Stimulated activated CD8-positive, alpha-beta memory T cell treated with anti-CD3 and anti-CD28 coated beads, Interleukin-12 subunit alpha, Interleukin-12 subunit beta, amount 100 ng/mL, for 24 hours (primary cell): ENCODE measurements around the gene SH2D2A.

Experiments
- DNase-seq: peaks from one replicate; pipeline ENCODE4 v3.0.0-alpha.2; 2020; ENCODE audit errors: extremely low read depth

The SH2D2A gene

DNA sequence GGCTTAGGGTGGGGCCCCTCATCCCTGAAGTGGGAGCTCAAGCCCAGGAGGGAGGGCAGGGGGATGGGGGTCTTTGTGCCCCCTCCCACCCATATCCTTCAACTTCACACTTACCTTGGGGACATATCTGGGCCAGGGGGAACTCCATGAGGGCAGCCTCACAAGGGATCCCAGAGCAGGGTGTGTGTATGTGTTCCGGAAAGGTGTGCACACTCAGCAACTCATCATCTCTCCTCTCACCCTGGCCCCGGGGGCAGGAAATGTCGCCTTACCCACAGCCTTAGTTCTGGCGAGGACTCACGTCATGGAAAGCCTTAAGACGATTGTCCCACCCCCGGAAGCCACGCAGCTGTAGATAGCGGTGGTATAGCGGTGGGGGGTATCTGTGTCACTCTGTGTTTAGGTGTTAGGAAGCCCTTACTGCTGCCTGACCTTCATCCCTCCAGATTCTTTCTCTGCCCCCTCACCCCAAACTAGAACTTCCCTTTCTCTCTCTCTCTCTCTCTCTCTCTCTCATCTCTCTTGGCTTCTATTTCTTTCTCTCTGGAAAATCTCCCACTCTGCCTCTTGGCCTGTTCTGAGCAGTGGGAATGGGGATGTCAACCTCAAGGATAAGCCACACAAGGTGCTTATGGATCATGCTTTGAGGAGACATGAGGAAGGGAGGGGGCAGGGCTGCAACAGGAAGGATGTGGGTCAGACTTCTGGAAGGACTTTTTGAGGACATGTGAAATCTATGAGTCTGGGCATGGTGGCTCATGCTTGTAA lies at the start of gene SH2D2A:
TSS of gene SH2D2A (minus strand) at position 288 of the 768 bp plus-strand sequence. CDS start at position 148, 140 bp downstream.
- DNase-seq, result peak; percentile 95

DNA sequence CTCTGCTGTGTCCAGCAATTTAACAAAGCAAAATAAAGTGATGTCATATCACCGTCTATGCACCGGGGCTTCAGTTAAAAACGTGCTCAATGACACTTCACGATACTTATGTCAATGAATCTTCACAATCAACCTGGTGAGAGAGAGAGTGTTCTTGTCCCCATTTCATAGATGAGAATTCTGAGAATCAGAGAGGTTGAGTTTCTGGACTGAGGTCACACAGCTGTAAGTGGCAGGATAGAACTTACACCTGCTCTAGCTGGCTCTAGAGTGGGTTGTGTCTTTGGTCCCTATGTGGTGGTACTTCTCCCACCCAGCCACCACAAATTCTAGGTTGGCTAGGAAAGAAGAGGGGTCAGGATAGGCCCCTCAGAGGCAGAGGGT lies 49.2 kb upstream of the SH2D2A start:
- no peak for DNase-seq

- no peak for DNase-seq
Measured at GRCh38 chr1:156865258-156865657, 48.6 kb upstream of the SH2D2A start.

GRCh38 chr1:156864796-156865195 lies 48.1 kb upstream of the SH2D2A start:
- DNase-seq, result no peak

- no peak for DNase-seq
Measured at GRCh38 chr1:156863631-156864030, 47.0 kb upstream of the SH2D2A start.

GRCh38 chr1:156862997-156863599 lies 46.5 kb upstream of the SH2D2A start:
- no peak for DNase-seq

GRCh38 chr1:156862584-156862983 lies 45.9 kb upstream of the SH2D2A start:
- no peak for DNase-seq

DNA sequence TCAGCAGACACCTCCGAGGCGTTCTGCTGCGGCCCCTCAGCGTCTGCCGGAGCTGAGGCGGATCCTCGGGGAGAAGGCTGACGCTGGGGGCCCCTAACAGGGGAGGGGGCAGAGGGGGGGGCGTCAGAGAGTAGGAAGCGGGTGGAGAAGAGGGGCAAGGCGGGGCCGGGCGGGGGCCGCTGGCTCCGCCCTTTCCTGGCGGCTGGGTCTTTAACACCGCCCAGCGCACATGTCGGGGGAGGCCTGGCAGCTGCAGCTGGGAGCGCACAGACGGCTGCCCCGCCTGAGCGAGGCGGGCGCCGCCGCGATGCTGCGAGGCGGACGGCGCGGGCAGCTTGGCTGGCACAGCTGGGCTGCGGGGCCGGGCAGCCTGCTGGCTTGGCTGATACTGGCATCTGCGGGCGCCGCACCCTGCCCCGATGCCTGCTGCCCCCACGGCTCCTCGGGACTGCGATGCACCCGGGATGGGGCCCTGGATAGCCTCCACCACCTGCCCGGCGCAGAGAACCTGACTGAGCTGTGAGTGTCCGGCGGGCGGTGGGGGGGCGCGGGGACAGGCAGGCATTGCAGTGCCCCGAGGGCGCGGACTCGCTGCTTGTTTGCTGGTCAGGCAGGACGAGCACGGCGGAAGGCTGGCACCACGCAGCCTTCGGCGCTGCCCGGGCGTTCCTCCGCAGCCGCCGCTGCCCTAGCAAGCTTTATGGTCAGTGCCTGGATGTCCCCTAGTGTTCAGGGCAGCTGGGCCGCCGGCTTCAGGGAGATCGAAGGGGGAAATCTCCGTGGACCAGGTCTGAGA lies 44.2 kb upstream of the SH2D2A start, which contains the start of gene NTRK1:
TSS of gene NTRK1 (plus strand) at position 238 of the 796 bp plus-strand sequence. CDS start at position 308, 70 bp downstream.
- DNase-seq, result no peak

- no peak for DNase-seq
Measured at GRCh38 chr1:156860113-156860627, 43.5 kb upstream of the SH2D2A start.

- no peak for DNase-seq
Measured at GRCh38 chr1:156859523-156860112, 43.0 kb upstream of the SH2D2A start.

DNA sequence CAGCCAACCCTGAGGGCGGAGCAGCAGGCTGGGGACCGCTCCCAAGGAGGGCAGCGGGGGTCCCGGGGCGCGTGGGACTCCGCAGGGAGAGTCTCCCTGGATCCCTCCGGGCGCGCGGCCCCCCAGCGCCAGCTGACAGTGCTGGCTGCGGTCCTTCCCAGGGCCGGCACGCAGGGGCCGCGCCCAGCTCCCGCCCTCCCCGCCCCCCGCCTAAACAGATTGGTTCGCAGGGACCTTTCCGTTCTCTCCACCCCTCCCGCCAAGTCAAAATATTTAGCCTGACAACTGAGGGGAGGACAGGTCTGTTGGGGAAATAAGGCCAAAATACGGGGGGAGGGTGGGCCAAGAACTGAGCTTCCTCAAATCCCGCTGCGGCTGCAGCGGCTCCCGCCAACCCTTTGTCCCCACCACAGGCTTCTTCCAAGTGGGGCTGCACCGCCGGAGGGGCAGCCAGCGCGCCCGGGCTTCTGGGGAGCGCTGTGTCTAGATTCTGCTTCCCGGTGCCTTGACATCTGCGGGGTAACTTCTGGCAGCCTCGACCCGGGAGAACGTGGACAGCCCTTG lies 42.4 kb upstream of the SH2D2A start, which contains the start of gene INSRR:
TSS of gene INSRR (minus strand) at position 159 of the 564 bp plus-strand sequence. CDS start 496 bp downstream, outside the sequence.
- no peak for DNase-seq

- DNase-seq, result no peak
Measured at GRCh38 chr1:156858555-156858956, 41.9 kb upstream of the SH2D2A start.

DNA sequence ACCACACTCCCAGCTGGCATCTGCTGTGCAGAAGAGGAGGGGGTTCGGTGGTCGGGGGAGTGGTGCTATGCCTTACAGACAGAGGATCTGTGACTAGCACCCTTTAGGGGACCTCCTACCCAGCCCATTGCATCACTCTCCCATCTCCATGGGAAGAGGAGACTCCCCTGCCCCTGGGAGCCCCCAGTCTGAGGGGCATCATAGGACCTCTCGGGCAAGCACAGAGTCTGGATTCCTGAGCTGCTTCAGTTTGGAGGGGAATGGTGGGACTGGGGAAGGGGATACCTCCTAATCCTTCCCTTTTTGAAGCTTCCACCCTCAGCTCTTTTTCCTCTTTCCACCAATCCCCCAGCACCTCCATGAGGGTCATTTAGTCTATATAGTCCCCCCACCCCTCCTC lies 40.9 kb upstream of the SH2D2A start:
- DNase-seq, result no peak

GRCh38 chr1:156856282-156856785 lies 39.7 kb upstream of the SH2D2A start:
- no peak for DNase-seq

DNA sequence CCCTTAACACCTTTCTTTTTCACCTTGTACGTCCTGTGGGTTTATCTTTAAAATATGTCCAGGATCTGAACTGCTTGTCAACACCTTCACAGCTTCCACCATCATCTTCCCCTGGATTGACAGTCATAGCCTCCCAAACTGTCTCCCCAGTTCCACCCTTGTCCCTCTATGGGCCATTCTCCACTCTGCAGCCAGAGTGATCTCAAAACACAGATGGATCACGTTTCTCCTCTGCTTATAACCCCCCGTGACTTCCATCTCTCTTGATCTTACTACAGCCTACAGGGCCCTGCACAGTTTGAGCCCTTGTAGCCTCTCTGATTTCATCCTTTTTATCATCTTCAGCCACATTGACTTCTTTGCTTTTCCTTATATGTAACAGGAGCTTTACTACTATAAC lies 38.0 kb upstream of the SH2D2A start:
- DNase-seq, result no peak

DNA sequence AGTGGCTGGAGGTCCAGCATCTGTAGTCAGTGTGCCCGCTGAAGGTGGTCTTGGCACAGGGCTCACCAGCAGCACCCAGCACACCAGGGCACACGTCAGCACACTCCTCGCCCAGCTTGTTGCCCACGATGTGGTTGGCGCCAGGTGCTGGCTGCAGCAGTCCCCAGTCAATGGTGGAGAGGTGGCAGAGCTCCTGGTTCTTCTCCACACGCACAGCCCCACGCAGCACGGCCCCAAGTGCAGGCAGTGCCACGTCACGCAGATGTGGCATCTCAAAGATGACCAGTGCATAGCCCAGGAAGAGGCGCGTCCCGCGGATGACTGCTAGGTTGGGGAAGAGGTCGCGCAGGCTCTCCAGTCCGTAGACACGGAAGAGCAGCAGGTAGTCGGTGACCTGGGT lies 37.1 kb upstream of the SH2D2A start:
- DNase-seq, result no peak

- DNase-seq, result no peak
Measured at GRCh38 chr1:156852418-156852874, 35.8 kb upstream of the SH2D2A start.

GRCh38 chr1:156851779-156852417 lies 35.2 kb upstream of the SH2D2A start:
- DNase-seq, result no peak

GRCh38 chr1:156849151-156849496 lies 32.5 kb upstream of the SH2D2A start:
- DNase-seq, result no peak

DNA sequence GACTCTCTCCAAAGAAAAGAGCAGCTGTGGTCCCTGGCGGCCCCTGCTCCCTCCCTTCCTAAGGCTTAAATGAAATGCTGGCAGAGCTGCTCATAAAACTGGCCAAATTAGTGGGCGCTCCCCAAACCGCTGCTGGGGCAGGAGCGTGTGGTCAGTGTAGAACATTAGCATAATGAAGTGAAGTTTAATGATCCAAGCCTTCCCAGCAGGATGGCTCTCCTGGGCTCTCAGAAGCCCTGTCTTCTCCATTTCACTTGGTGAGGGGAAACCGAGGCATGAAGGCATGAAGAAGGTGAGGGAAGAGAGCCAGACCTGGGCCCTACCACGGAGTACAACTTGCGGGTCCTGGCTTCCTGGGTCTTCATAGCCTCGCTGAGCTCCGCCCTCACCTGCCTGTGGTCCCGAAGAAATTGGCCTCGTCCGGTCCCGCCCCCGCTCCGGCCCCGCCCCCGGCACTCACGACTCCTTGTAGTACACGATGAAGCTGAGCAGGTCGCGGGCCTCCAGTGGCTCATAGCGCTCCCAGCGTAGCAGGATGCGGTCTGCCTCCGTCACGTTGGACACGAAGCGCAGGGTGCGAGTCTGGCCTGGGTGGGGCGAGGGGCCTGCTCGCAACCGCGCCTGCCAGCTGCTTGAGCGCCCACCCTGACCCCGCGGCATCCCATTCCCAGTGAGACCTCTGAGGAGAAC lies 32.0 kb upstream of the SH2D2A start:
- no peak for DNase-seq
